Upper lobe of right lung (tissue), 1 donor: ENCODE measurements around the gene PLA2G4B. TPM values are rescaled to one million over a fixed set of nuclear protein-coding genes. Genes with fewer than 3 reads are reported as not detected.

Source experiments
- ATAC-seq: fragments of 200-7000 bp; cut with Tn5 transposase; one replicate; pipeline ENCODE4 v1.9.1; 2020; ENCODE audit warnings: mild to moderate bottlenecking, moderate library complexity
- DNase-seq: peaks from one replicate; pipeline ENCODE4 v3.0.0-alpha.2; 2020
- H3K27ac ChIP-seq: fragments of 200-600 bp; one replicate; pipeline ENCODE4 v1.8.0; 2022
- H3K27me3 ChIP-seq: fragments of 200-600 bp; one replicate; pipeline ENCODE4 v1.8.0; 2022; ENCODE audit warnings: mild to moderate bottlenecking
- H3K36me3 ChIP-seq: fragments of 200-600 bp; one replicate; pipeline ENCODE4 v1.8.0; 2022
- H3K4me1 ChIP-seq: fragments of 200-600 bp; one replicate; pipeline ENCODE4 v1.8.0; 2022
- H3K4me3 ChIP-seq: fragments of 200-600 bp; one replicate; pipeline ENCODE4 v1.8.0; 2022; ENCODE audit warnings: mild to moderate bottlenecking
- H3K9me3 ChIP-seq: fragments of 200-600 bp; one replicate; pipeline ENCODE4 v1.8.0; 2022
- intact Hi-C: fragments of 100-400 bp; cut with DNase I; formaldehyde crosslinking; loops from one replicate; pipeline ENCODE4 v1.11.0; 2022
- total RNA-seq: library from RNA; stranded (reverse); fragmentation: NEBNext Ultra II Directional; extraction: Animal tissue kit (Norgen Biotek cat#: 25700); gene quantifications from one replicate; pipeline ENCODE4 v1.2.1, GENCODE V29; 2021
- TF ChIP-seq, protein P1 (sequence below): fragments of 200-600 bp; IDR thresholded peaks from one replicate; pipeline ENCODE4 v1.8.0; 2022; ENCODE audit warnings: antibody characterized with exemption
- donor health status: DM: no; HTN: yes; CAD: no; lungs with severe emphysema.

Gene PLA2G4B
- total RNA-seq, 1 donor from 2014 or later: 14.4 TPM

GRCh38 chr15:41850482-41851166, 12.0 kb downstream of the PLA2G4B start:
- no peak overlapping the region for H3K4me3 ChIP-seq
- TF ChIP-seq, protein P1, sequence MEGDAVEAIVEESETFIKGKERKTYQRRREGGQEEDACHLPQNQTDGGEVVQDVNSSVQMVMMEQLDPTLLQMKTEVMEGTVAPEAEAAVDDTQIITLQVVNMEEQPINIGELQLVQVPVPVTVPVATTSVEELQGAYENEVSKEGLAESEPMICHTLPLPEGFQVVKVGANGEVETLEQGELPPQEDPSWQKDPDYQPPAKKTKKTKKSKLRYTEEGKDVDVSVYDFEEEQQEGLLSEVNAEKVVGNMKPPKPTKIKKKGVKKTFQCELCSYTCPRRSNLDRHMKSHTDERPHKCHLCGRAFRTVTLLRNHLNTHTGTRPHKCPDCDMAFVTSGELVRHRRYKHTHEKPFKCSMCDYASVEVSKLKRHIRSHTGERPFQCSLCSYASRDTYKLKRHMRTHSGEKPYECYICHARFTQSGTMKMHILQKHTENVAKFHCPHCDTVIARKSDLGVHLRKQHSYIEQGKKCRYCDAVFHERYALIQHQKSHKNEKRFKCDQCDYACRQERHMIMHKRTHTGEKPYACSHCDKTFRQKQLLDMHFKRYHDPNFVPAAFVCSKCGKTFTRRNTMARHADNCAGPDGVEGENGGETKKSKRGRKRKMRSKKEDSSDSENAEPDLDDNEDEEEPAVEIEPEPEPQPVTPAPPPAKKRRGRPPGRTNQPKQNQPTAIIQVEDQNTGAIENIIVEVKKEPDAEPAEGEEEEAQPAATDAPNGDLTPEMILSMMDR: no peak
- peaks cover 28% of the 10 kb centered on the region for H3K36me3 ChIP-seq
- H3K9me3 ChIP-seq: no peaks in the 10 kb centered on the region
- H3K27me3 ChIP-seq: no peaks in the 10 kb centered on the region
- DNase-seq (no peak), ATAC-seq (no peak)
- H3K27ac ChIP-seq: no peak overlapping the region
- intact Hi-C loops: no loop called here
- H3K4me1 ChIP-seq: no peaks in the 10 kb centered on the region

GRCh38 chr15:41851167-41851523, 12.5 kb downstream of the PLA2G4B start:
- TF ChIP-seq, protein P1: no peak
- DNase-seq (no peak), ATAC-seq (peak; percentile 2)
- intact Hi-C loops: no loop called here
- Histone ChIP-seq H3K4me1 (no peaks in the 10 kb centered on the region), H3K36me3 (peaks cover 23% of the 10 kb centered on the region), H3K27me3 (no peaks in the 10 kb centered on the region), H3K27ac (no peak overlapping the region), H3K9me3 (no peaks in the 10 kb centered on the region), H3K4me3 (no peak overlapping the region)

- no peak overlapping the region for H3K27ac ChIP-seq
- peaks cover 16% of the 10 kb centered on the region for H3K36me3 ChIP-seq
- no peaks in the 10 kb centered on the region for H3K4me1 ChIP-seq
- ATAC-seq: no peak
- TF ChIP-seq, protein P1: no peak
- H3K9me3 ChIP-seq: no peaks in the 10 kb centered on the region
- no peak for DNase-seq
- intact Hi-C loops: no loop called here
- no peak overlapping the region for H3K4me3 ChIP-seq
- no peaks in the 10 kb centered on the region for H3K27me3 ChIP-seq
Observed at GRCh38 chr15:41851755-41852370, 13.2 kb downstream of the PLA2G4B start.

DNA sequence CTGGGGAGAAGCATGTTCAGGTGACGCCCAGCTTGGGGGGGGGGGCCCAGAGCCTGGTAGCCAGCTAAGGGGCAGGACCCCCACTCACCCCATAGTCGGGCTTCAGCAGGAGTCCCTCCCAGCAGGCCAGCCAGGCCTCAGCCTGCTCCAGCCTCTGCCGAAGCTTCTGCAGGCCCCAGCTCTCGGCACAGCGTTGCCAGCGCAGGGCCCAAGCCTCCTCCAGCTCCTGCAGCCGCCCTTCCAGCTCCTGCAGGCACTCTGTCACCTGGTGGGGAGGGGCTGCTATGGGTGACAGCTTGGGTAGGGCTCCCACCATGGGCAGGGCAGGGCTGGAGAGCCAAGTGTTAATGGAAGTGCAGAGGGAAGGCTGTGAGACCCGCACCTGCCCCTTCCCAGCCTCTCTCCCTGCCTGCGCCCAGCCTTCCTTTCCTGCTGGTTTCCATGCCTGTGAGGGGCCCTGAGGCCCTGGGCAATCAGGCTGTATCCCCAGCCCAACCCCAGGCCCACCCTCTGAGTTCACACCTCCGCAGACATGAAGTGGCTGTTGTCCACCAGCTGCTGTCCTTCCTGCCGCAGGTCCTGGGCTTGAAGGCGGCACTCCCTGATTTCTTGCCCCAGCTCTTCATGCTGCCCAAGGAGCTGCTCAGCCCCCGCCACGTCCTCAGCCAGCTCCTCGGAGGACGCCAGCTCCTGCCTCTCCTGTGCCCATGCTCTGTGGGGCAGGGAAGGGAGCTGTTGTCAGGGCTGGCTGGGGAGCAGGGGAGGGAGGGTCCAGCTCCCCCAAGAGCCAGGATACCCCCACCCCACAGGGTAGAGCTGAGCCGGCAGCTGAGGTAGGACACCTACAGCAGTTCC, 14.3 kb downstream of the PLA2G4B start:
- no peaks in the 10 kb centered on the region for H3K4me1 ChIP-seq
- TF ChIP-seq, protein P1: no peak
- H3K4me3 ChIP-seq: no peak overlapping the region
- no peaks in the 10 kb centered on the region for H3K9me3 ChIP-seq
- H3K27me3 ChIP-seq: no peaks in the 10 kb centered on the region
- ATAC-seq (peak; percentile 10), DNase-seq (no peak)
- intact Hi-C loops: no loop called here
- H3K27ac ChIP-seq: no peak overlapping the region
- peaks cover 5% of the 10 kb centered on the region for H3K36me3 ChIP-seq

DNA sequence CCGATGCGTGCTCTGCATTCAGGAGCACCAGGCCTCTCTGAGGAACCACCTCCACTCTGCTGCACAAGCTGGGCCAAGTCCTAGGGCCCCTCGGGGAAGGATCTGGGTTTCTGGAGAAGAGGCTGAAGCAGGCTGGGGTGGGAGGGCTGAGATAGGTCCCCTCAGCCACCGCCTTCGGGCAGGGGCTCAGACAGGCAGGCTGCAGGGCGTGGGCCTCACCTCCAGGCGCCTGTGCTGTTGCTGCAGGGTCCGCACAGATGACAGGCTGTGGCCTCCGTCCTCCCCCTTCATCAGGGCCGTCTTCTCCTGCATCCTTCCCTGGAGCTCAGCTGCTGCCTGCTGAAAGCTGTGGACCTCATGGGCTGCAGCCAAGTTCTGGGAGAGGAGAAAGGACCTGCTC, 15.2 kb downstream of the PLA2G4B start:
- ATAC-seq (no peak), DNase-seq (no peak)
- no peaks in the 10 kb centered on the region for H3K9me3 ChIP-seq
- TF ChIP-seq, protein P1: no peak
- no peak overlapping the region for H3K27ac ChIP-seq
- H3K4me1 ChIP-seq: no peaks in the 10 kb centered on the region
- H3K4me3 ChIP-seq: no peak overlapping the region
- no peaks in the 10 kb centered on the region for H3K36me3 ChIP-seq
- intact Hi-C loops: no loop called here
- H3K27me3 ChIP-seq: no peaks in the 10 kb centered on the region
